Activated CD4-positive, alpha-beta T cell treated with anti-CD3 and anti-CD28 coated beads for 4 hours (primary cell): ENCODE data around the gene TASP1.

Experiments used
- DNase-seq, 2 donors: peaks; one replicate each; pipeline ENCODE4 v3.0.0-alpha.2; 2020

Gene TASP1

GRCh38 chr20:13430346-13431002, 208.3 kb downstream of the TASP1 start:
- DNase-seq, result no peak

GRCh38 chr20:13428684-13429083, 210.0 kb downstream of the TASP1 start:
- DNase-seq, result no peak

- DNase-seq, result no peak
These were observed 211.9 kb downstream of the TASP1 start for GRCh38 chr20:13426870-13427269.

- no peak for DNase-seq
These were observed 213.2 kb downstream of the TASP1 start for GRCh38 chr20:13425381-13426135.

- DNase-seq, result no peak
These were observed 214.4 kb downstream of the TASP1 start for GRCh38 chr20:13424174-13424833.

- no peak for DNase-seq
These were observed 215.1 kb downstream of the TASP1 start for GRCh38 chr20:13423472-13424173.

GRCh38 chr20:13422637-13423036, 216.1 kb downstream of the TASP1 start:
- DNase-seq, result no peak

GRCh38 chr20:13420625-13421024, 218.1 kb downstream of the TASP1 start:
- DNase-seq, result no peak

- DNase-seq, result no peak
These were observed 219.3 kb downstream of the TASP1 start for GRCh38 chr20:13419477-13419876.

- DNase-seq, result no peak
These were observed 220.2 kb downstream of the TASP1 start for GRCh38 chr20:13418263-13419229.

GRCh38 chr20:13416531-13416930, 222.2 kb downstream of the TASP1 start:
- no peak for DNase-seq

GRCh38 chr20:13412806-13413445, 225.8 kb downstream of the TASP1 start:
- no peak for DNase-seq

GRCh38 chr20:13404293-13404692, 234.4 kb downstream of the TASP1 start:
- no peak for DNase-seq

GRCh38 chr20:13403453-13403852, 235.3 kb downstream of the TASP1 start:
- DNase-seq, result no peak

GRCh38 chr20:13402986-13403385, 235.7 kb downstream of the TASP1 start:
- DNase-seq, result no peak

GRCh38 chr20:13402171-13402760, 236.5 kb downstream of the TASP1 start:
- DNase-seq, result no peak

- DNase-seq, result no peak
These were observed 237.1 kb downstream of the TASP1 start for GRCh38 chr20:13401596-13401995.

GRCh38 chr20:13400453-13400852, 238.3 kb downstream of the TASP1 start:
- no peak for DNase-seq

GRCh38 chr20:13397300-13397724, 241.4 kb downstream of the TASP1 start:
- no peak for DNase-seq

- DNase-seq, result no peak
These were observed 241.9 kb downstream of the TASP1 start for GRCh38 chr20:13396826-13397225.

- no peak for DNase-seq
These were observed 242.7 kb downstream of the TASP1 start for GRCh38 chr20:13396022-13396421.
